CD14-positive monocyte (primary cell): Measurements from ENCODE around the gene TRIM25. TPM values are rescaled to one million over a fixed set of nuclear protein-coding genes. Genes with fewer than 3 reads are reported as not detected.

Source experiments
- DNase-seq, 3 donors: peaks; one replicate each; pipeline ENCODE4 v3.0.0-alpha.2; 2011 to 2022
- H2AFZ ChIP-seq: 2 replicates; pipeline ENCODE4 v1.6.0; 2012; ENCODE audit warnings: mild to moderate bottlenecking, low read depth, low read length, inconsistent platforms; ENCODE audit not compliant: insufficient read depth, poor library complexity, severe bottlenecking
- H3K27ac ChIP-seq, 2 donors: 1 replicate in 1 of 2; 2 replicates in 1 of 2; pipeline ENCODE4 v1.5.1; 2012 to 2013; ENCODE audit warnings: low read length in 2 of 2, control low read depth in 1 of 2, inconsistent platforms in 1 of 2, low read depth in 1 of 2, mild to moderate bottlenecking in 1 of 2
- H3K27me3 ChIP-seq, 2 donors: one replicate each; pipeline versions ENCODE4 v1.6.0 to v1.6.1; 2011 to 2013; ENCODE audit warnings: low read length in 2 of 2; ENCODE audit not compliant: control insufficient read depth in 2 of 2, insufficient read depth in 2 of 2
- H3K36me3 ChIP-seq, 2 donors: replicated peaks in 1 of 2; 1 replicate in 1 of 2; 2 replicates in 1 of 2; pipeline versions ENCODE4 v1.5.1 to v1.6.1; 2012 to 2013; ENCODE audit warnings: low read length in 2 of 2, control low read depth in 1 of 2, inconsistent platforms in 1 of 2, mild to moderate bottlenecking in 1 of 2; ENCODE audit not compliant: insufficient read depth in 2 of 2, control insufficient read depth in 1 of 2
- H3K4me1 ChIP-seq, 2 donors: 1 replicate in 1 of 2; 2 replicates in 1 of 2; pipeline versions ENCODE4 v1.5.1 to v1.6.1; 2012 to 2013; ENCODE audit warnings: low read length in 2 of 2, control low read depth in 1 of 2, inconsistent platforms in 1 of 2, mild to moderate bottlenecking in 1 of 2, moderate library complexity in 1 of 2; ENCODE audit not compliant: insufficient read depth in 2 of 2, control insufficient read depth in 1 of 2
- H3K4me2 ChIP-seq: replicated peaks from 2 replicates; pipeline ENCODE3; 2012; ENCODE audit warnings: low read length, moderate library complexity, mild to moderate bottlenecking; ENCODE audit not compliant: poor library complexity, severe bottlenecking; ENCODE audit errors: extremely low read depth
- H3K4me3 ChIP-seq, 3 experiments: fragments of 200-600 bp in 1 of 3; sonication (generic) in 1 of 3; replicated peaks in 1 of 3; 1 replicate in 2 of 3; 2 replicates in 1 of 3; pipeline ENCODE4 v1.5.1; 2011 to 2013; ENCODE audit warnings: low read length in 3 of 3, mild to moderate bottlenecking in 3 of 3, control low read depth in 2 of 3, low read depth in 2 of 3, inconsistent platforms in 1 of 3, moderate library complexity in 1 of 3
- H3K79me2 ChIP-seq: 2 replicates; pipeline ENCODE4 v1.6.0; 2012; ENCODE audit warnings: mild to moderate bottlenecking, control low read depth, inconsistent platforms, low read length, moderate library complexity; ENCODE audit not compliant: insufficient read depth
- H3K9ac ChIP-seq: 2 replicates; pipeline ENCODE4 v1.6.0; 2017; ENCODE audit warnings: low read length, mild to moderate bottlenecking; ENCODE audit not compliant: insufficient read depth, poor library complexity, severe bottlenecking
- H3K9me3 ChIP-seq, 2 donors: replicated peaks in 1 of 2; 1 replicate in 1 of 2; 2 replicates in 1 of 2; pipeline versions ENCODE4 v1.5.1 to v1.6.1; 2012 to 2013; ENCODE audit warnings: low read length in 2 of 2, control low read depth in 1 of 2; ENCODE audit not compliant: control insufficient read depth in 1 of 2, insufficient read depth in 1 of 2
- H4K20me1 ChIP-seq: 2 replicates; pipeline ENCODE4 v1.6.0; 2012; ENCODE audit warnings: mild to moderate bottlenecking, low read length, control low read depth, moderate library complexity; ENCODE audit not compliant: insufficient read depth
- H3K27ac Mint-ChIP-seq, 7 donors: one replicate each; pipeline ENCODE4 v1.8.0; 2020; ENCODE audit warnings: mild to moderate bottlenecking in 7 of 7, mixed read lengths in 7 of 7, moderate library complexity in 6 of 7, inconsistent platforms in 2 of 7
- H3K27me3 Mint-ChIP-seq, 3 donors: one replicate each; pipeline ENCODE4 v1.8.0; 2021 to 2022; ENCODE audit warnings: low read depth in 3 of 3, mild to moderate bottlenecking in 3 of 3, mixed read lengths in 3 of 3, moderate library complexity in 3 of 3, inconsistent platforms in 1 of 3
- H3K36me3 Mint-ChIP-seq, 2 donors: one replicate each; pipeline ENCODE4 v1.8.0; 2020; ENCODE audit warnings: mixed read lengths in 2 of 2, inconsistent platforms in 1 of 2, mild to moderate bottlenecking in 1 of 2
- H3K4me1 Mint-ChIP-seq: one replicate; pipeline ENCODE4 v1.8.0; 2020; ENCODE audit warnings: mild to moderate bottlenecking, mixed read lengths
- H3K4me3 Mint-ChIP-seq, 2 donors: one replicate each; pipeline ENCODE4 v1.8.0; 2020; ENCODE audit warnings: mild to moderate bottlenecking in 2 of 2, mixed read lengths in 2 of 2, moderate library complexity in 1 of 2
- H3K9me3 Mint-ChIP-seq, 7 donors: one replicate each; pipeline ENCODE4 v1.8.0; 2020 to 2022; ENCODE audit warnings: mixed read lengths in 7 of 7, mild to moderate bottlenecking in 6 of 7, moderate library complexity in 6 of 7, inconsistent platforms in 2 of 7
- WGBS: methylation state at CpG from one replicate; pipeline ENCODE4 v1.1.5; 2013; ENCODE audit warnings: missing lambda C conversion rate; ENCODE audit not compliant: insufficient coverage; 5-methylcytosine and 5-hydroxymethylcytosine counted together
- intact Hi-C, 2 donors: fragments of 100-400 bp; cut with micrococcal nuclease; formaldehyde crosslinking; loops; one replicate each; pipeline versions ENCODE4 v1.15.0 to v1.15.1; 2023
- polyA plus RNA-seq, 3 donors: library from polyadenylated mRNA; depleted of rRNA in 1 of 3; unstranded in 2 of 3; stranded (reverse) in 1 of 3; fragments of 300-500 nt in 2 of 3; fragments of >200 nt in 1 of 3; fragmentation: Illumina TruSeq in 2 of 3; gene quantifications; 1 replicate in 2 of 3; 2 replicates in 1 of 3; pipeline ENCODE4 v1.2.3, GENCODE V29; 2012 to 2021
- TF ChIP-seq, protein P1 (sequence below): fragments of 200-600 bp; IDR thresholded peaks from one replicate; pipeline ENCODE4 v1.8.0; 2022; ENCODE audit warnings: antibody characterized with exemption, mild to moderate bottlenecking

Gene TRIM25
- polyA plus RNA-seq, 3 donors: 5.4 to 98.3 (median 11.2) TPM

DNA sequence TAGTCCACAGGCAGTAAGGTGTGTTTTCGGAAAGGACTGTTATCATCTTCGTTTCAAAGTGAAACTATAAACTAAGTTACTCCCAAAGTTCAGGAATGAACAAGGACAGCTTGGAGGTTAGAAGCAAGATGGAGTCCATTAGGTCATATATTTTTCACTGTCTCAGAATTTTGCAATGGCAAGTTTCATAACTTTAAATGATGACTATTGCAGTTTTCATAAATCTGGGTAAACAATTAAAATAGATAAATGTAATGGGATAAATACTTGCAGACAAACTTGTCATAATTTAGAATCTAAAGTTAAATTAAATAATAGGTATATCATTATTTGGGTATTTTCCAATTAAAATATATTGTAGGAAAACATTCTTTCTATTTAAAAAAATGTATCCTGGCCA, 14.7 kb upstream of the TRIM25 start:
- Histone ChIP-seq H3K4me1 (no peaks in the 10 kb centered on the region), H3K4me2 (no peak overlapping the region), H3K27ac (no peak overlapping the region), H3K9me3 (peaks cover 8 to 24% of the 10 kb centered on the region in 2 donors), H3K27me3 (no peaks in the 10 kb centered on the region), H4K20me1 (no peaks in the 10 kb centered on the region), H3K4me3 (no peak overlapping the region), H3K79me2 (no peaks in the 10 kb centered on the region), H3K9ac (no peak overlapping the region), H3K36me3 (no peaks in the 10 kb centered on the region), H2AFZ (no peak overlapping the region)
- H3K9me3 Mint-ChIP-seq: peaks cover 2 to 36% (median 29%) of the 10 kb centered on the region in 7 donors
- no peak overlapping the region for H3K4me3 Mint-ChIP-seq
- peaks cover 2 to 10% of the 10 kb centered on the region in 2 donors for H3K36me3 Mint-ChIP-seq
- TF ChIP-seq, protein P1, sequence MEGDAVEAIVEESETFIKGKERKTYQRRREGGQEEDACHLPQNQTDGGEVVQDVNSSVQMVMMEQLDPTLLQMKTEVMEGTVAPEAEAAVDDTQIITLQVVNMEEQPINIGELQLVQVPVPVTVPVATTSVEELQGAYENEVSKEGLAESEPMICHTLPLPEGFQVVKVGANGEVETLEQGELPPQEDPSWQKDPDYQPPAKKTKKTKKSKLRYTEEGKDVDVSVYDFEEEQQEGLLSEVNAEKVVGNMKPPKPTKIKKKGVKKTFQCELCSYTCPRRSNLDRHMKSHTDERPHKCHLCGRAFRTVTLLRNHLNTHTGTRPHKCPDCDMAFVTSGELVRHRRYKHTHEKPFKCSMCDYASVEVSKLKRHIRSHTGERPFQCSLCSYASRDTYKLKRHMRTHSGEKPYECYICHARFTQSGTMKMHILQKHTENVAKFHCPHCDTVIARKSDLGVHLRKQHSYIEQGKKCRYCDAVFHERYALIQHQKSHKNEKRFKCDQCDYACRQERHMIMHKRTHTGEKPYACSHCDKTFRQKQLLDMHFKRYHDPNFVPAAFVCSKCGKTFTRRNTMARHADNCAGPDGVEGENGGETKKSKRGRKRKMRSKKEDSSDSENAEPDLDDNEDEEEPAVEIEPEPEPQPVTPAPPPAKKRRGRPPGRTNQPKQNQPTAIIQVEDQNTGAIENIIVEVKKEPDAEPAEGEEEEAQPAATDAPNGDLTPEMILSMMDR: no peak
- no peak for DNase-seq
- peaks cover 0 to 3% (median 2%) of the 10 kb centered on the region in 3 donors for H3K27me3 Mint-ChIP-seq
- H3K4me1 Mint-ChIP-seq: peaks cover 2% of the 10 kb centered on the region
- WGBS: no CpG with 5 or more reads among the region's 2 CpGs
- intact Hi-C loops: no loop called here
- no peak overlapping the region for H3K27ac Mint-ChIP-seq

GRCh38 chr17:56926704-56927103, 12.9 kb upstream of the TRIM25 start:
- peaks cover 1 to 2% (median 2%) of the 10 kb centered on the region in 3 donors for H3K27me3 Mint-ChIP-seq
- Histone ChIP-seq H3K4me3 (no peak overlapping the region), H3K4me1 (no peaks in the 10 kb centered on the region), H3K4me2 (no peak overlapping the region), H3K79me2 (no peaks in the 10 kb centered on the region), H3K27me3 (no peaks in the 10 kb centered on the region), H3K27ac (no peak overlapping the region), H4K20me1 (no peaks in the 10 kb centered on the region), H3K36me3 (no peaks in the 10 kb centered on the region), H3K9me3 (peaks cover 8 to 24% of the 10 kb centered on the region in 2 donors), H2AFZ (no peak overlapping the region), H3K9ac (no peak overlapping the region)
- TF ChIP-seq, protein P1: no peak
- no peak overlapping the region for H3K4me3 Mint-ChIP-seq
- DNase-seq: no peak
- WGBS: no CpG with 5 or more reads among the region's 2 CpGs
- peaks cover 0 to 32% (median 22%) of the 10 kb centered on the region in 7 donors for H3K9me3 Mint-ChIP-seq
- intact Hi-C loops: no loop called here
- no peaks in the 10 kb centered on the region for H3K36me3 Mint-ChIP-seq
- H3K27ac Mint-ChIP-seq: no peak overlapping the region
- peaks cover 5% of the 10 kb centered on the region for H3K4me1 Mint-ChIP-seq
